Spinal cord (tissue), 10 donors: ENCODE measurements around the gene LHX6. TPM values are rescaled to one million over a fixed set of nuclear protein-coding genes. Genes with fewer than 3 reads are reported as not detected.

Experiments
- DNase-seq, 6 donors: peaks; one replicate each; pipeline versions ENCODE4 v3.0.0 to v3.0.0-alpha.2; 2013 to 2015; ENCODE audit warnings: low spot score in 6 of 6, low read depth in 4 of 6
- H3K27ac ChIP-seq: one replicate; pipeline ENCODE4 v1.5.1; 2013; ENCODE audit warnings: low read depth, low read length, control low read depth
- H3K27me3 ChIP-seq: one replicate; pipeline ENCODE4 v1.6.1; 2013; ENCODE audit warnings: low read length; ENCODE audit not compliant: control insufficient read depth, insufficient read depth
- H3K36me3 ChIP-seq: one replicate; pipeline ENCODE4 v1.6.1; 2013; ENCODE audit warnings: low read length; ENCODE audit not compliant: control insufficient read depth, insufficient read depth
- H3K4me1 ChIP-seq: one replicate; pipeline ENCODE4 v1.6.1; 2013; ENCODE audit warnings: low read length; ENCODE audit not compliant: control insufficient read depth, insufficient read depth
- H3K4me3 ChIP-seq: one replicate; pipeline ENCODE4 v1.5.1; 2013; ENCODE audit warnings: low read depth, low read length, control low read depth
- H3K9me3 ChIP-seq: one replicate; pipeline ENCODE4 v1.6.1; 2013; ENCODE audit warnings: low read length; ENCODE audit not compliant: control insufficient read depth, insufficient read depth
- WGBS: methylation state at CpG from one replicate; pipeline ENCODE4 v1.1.5; 2013; ENCODE audit warnings: missing lambda C conversion rate; ENCODE audit not compliant: insufficient coverage; 5-methylcytosine and 5-hydroxymethylcytosine counted together
- polyA plus RNA-seq, 2 donors: library from polyadenylated mRNA; unstranded; fragments of 120-200 nt; gene quantifications; one replicate each; pipeline ENCODE4 v1.2.1, GENCODE V29; 2013; ENCODE audit not compliant: insufficient read length in 2 of 2
- total RNA-seq, 2 donors: library from RNA; depleted of rRNA in 1 of 2; stranded (reverse); fragments of 120-200 nt in 1 of 2; fragments of >200 nt in 1 of 2; gene quantifications; one replicate each; pipeline versions ENCODE4 v1.2.3 to v1.2.4, GENCODE V29; 2013 to 2014
- donor health status: healthy.

LHX6 gene
- total and polyA plus RNA-seq, 4 donors: 0.99 to 5.1 (median 3.2) TPM

DNA sequence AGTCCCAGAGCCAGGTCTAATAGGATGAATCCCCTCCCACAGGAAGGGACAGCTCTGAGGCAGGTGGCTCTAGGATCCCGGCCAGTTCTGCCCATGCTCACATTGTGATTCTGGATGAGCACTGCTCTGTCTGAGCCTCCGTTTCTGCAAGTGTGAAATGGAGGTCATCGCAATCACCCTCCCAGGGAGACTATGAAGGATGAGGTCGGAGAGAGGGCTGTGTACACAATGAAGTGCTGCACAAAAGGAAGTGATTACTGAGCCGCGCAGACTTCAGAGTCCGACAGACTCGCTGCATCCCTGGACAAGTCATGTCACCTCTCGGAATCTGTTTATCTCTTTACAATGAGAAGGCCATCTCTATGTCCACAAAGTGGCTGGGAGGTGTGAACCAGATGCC lies 21.7 kb downstream of the LHX6 start:
- no peak overlapping the region for H3K27ac ChIP-seq
- DNase-seq: no peak
- 27% methylated on average over 8 of the region's 9 CpGs for WGBS
- peaks cover 22% of the 10 kb centered on the region for H3K27me3 ChIP-seq
- peaks cover 10% of the 10 kb centered on the region for H3K4me1 ChIP-seq
- H3K9me3 ChIP-seq: no peaks in the 10 kb centered on the region
- H3K4me3 ChIP-seq: no peak overlapping the region
- H3K36me3 ChIP-seq: no peaks in the 10 kb centered on the region

GRCh38 chr9:122206118-122207046 lies 22.4 kb downstream of the LHX6 start:
- H3K4me3 ChIP-seq: no peak overlapping the region
- peaks cover 15% of the 10 kb centered on the region for H3K27me3 ChIP-seq
- peak in 1 of 6 donors; percentile 35 for DNase-seq
- H3K4me1 ChIP-seq: peaks cover 10% of the 10 kb centered on the region
- no peak overlapping the region for H3K27ac ChIP-seq
- H3K9me3 ChIP-seq: no peaks in the 10 kb centered on the region
- WGBS: 82% methylated on average over 8 of the region's 9 CpGs
- no peaks in the 10 kb centered on the region for H3K36me3 ChIP-seq

GRCh38 chr9:122205176-122205575 lies 23.6 kb downstream of the LHX6 start:
- WGBS: 91% methylated on average over 8 of the region's 8 CpGs
- H3K4me3 ChIP-seq: no peak overlapping the region

GRCh38 chr9:122204491-122204890 lies 24.3 kb downstream of the LHX6 start:
- 62% methylated on average over 12 of the region's 12 CpGs for WGBS
- Histone ChIP-seq H3K9me3 (no peaks in the 10 kb centered on the region), H3K4me1 (peaks cover 10% of the 10 kb centered on the region), H3K27me3 (peaks cover 5% of the 10 kb centered on the region), H3K27ac (no peak overlapping the region), H3K36me3 (peaks cover 4% of the 10 kb centered on the region), H3K4me3 (no peak overlapping the region)
- DNase-seq: no peak

More at GRCh38 chr9:122205176-122205575, 23.6 kb downstream of the LHX6 start:
- DNase-seq: no peak
- Histone ChIP-seq H3K9me3 (no peaks in the 10 kb centered on the region), H3K4me1 (peaks cover 10% of the 10 kb centered on the region), H3K27ac (no peak overlapping the region), H3K27me3 (peaks cover 5% of the 10 kb centered on the region), H3K36me3 (no peaks in the 10 kb centered on the region)

GRCh38 chr9:122204055-122204454 lies 24.7 kb downstream of the LHX6 start:
- no peak for DNase-seq
- Histone ChIP-seq H3K27me3 (peaks cover 5% of the 10 kb centered on the region), H3K4me1 (peaks cover 12% of the 10 kb centered on the region), H3K36me3 (peaks cover 5% of the 10 kb centered on the region), H3K9me3 (no peaks in the 10 kb centered on the region), H3K27ac (no peak overlapping the region), H3K4me3 (no peak overlapping the region)
- 72% methylated on average over 5 of the region's 5 CpGs for WGBS

DNA sequence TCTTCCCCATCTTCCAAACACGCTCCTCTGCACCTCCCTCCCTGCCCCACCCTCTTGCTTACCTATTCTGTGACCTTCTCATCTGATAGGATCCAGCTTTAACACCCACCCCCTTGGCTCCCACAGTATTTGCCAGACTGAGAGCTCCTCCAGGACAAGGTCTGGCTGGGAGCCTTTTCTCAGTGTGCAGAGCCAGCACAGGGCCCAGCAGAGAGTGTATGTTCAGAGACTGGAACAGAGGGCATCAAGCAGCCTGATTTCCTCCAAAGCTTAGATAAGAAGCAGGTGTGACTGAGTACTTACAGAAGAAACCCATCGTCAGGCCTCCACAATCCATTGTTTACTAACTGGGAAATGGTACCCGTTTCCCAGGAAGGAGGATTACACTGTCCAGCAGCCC lies 26.6 kb downstream of the LHX6 start:
- Histone ChIP-seq H3K36me3 (peaks cover 5% of the 10 kb centered on the region), H3K4me1 (peaks cover 25% of the 10 kb centered on the region), H3K27ac (no peak overlapping the region), H3K27me3 (peaks cover 3% of the 10 kb centered on the region), H3K9me3 (no peaks in the 10 kb centered on the region), H3K4me3 (no peak overlapping the region)
- DNase-seq: no peak
- 83% methylated on average over 3 of the region's 3 CpGs for WGBS

- Histone ChIP-seq H3K27ac (no peak overlapping the region), H3K4me1 (peaks cover 20% of the 10 kb centered on the region), H3K4me3 (no peak overlapping the region), H3K9me3 (no peaks in the 10 kb centered on the region), H3K27me3 (no peaks in the 10 kb centered on the region), H3K36me3 (peaks cover 5% of the 10 kb centered on the region)
- no peak for DNase-seq
- 92% methylated on average over 1 of the region's 1 CpG for WGBS
Measured at GRCh38 chr9:122201641-122202040, 27.1 kb downstream of the LHX6 start.

GRCh38 chr9:122200960-122201595 lies 27.7 kb downstream of the LHX6 start:
- Histone ChIP-seq H3K27me3 (no peaks in the 10 kb centered on the region), H3K4me1 (peaks cover 19% of the 10 kb centered on the region), H3K36me3 (peaks cover 5% of the 10 kb centered on the region), H3K4me3 (no peak overlapping the region), H3K27ac (no peak overlapping the region), H3K9me3 (no peaks in the 10 kb centered on the region)
- WGBS: 80% methylated on average over 2 of the region's 7 CpGs
- DNase-seq: no peak

GRCh38 chr9:122197882-122198281 lies 30.9 kb downstream of the LHX6 start:
- Histone ChIP-seq H3K4me3 (no peak overlapping the region), H3K27me3 (peaks cover 2% of the 10 kb centered on the region), H3K9me3 (no peaks in the 10 kb centered on the region), H3K27ac (no peak overlapping the region), H3K36me3 (peaks cover 5% of the 10 kb centered on the region), H3K4me1 (peaks cover 15% of the 10 kb centered on the region)
- no peak for DNase-seq
- WGBS: 63% methylated on average over 4 of the region's 4 CpGs
